Adrenal gland (tissue), 5 donors: ENCODE measurements around the gene MEI4.

Experiments
- POLR2A ChIP-seq, 2 donors: fragments of 450-650 bp; IDR thresholded peaks; one replicate each; pipeline ENCODE4 v1.6.1; 2017; ENCODE audit warnings: antibody characterized with exemption in 2 of 2, mild to moderate bottlenecking in 2 of 2, moderate library complexity in 1 of 2
- TF ChIP-seq, protein P1 (sequence below), 6 experiments: fragments of 450-650 bp in 4 of 6; fragments of 200-600 bp in 2 of 6; sonication (generic) in 1 of 6; IDR thresholded peaks; 1 replicate in 5 of 6; 2 replicates in 1 of 6; pipeline versions ENCODE4 v1.5.1 to v1.8.0; 2016 to 2021; ENCODE audit warnings: antibody characterized with exemption in 6 of 6, mild to moderate bottlenecking in 2 of 6, moderate library complexity in 1 of 6
- donor health status: DM: no; HTN: no; CAD: no.

DNA sequence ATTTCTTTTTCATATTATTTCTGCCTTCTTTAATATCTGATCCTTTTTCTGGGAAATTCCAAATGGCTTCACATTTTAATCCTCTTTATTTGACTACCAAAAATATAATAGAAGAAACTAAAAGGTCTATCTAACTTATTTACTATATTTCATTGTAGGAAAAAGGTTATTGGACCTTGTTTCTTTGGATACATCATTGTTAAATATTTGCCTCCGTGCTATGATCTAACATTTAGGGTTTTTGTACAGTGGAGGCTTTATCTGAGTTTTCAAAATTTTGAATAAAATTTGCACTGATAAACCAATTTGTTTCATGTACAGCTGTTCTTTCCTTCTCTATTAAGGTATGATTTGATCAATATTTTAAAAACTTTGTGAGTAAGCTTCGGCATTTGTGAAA, 109.5 kb downstream of the MEI4 start:
- TF ChIP-seq POLR2A (IDR thresholded peaks at IDR 0.05), result no peak
- TF ChIP-seq, protein P1, sequence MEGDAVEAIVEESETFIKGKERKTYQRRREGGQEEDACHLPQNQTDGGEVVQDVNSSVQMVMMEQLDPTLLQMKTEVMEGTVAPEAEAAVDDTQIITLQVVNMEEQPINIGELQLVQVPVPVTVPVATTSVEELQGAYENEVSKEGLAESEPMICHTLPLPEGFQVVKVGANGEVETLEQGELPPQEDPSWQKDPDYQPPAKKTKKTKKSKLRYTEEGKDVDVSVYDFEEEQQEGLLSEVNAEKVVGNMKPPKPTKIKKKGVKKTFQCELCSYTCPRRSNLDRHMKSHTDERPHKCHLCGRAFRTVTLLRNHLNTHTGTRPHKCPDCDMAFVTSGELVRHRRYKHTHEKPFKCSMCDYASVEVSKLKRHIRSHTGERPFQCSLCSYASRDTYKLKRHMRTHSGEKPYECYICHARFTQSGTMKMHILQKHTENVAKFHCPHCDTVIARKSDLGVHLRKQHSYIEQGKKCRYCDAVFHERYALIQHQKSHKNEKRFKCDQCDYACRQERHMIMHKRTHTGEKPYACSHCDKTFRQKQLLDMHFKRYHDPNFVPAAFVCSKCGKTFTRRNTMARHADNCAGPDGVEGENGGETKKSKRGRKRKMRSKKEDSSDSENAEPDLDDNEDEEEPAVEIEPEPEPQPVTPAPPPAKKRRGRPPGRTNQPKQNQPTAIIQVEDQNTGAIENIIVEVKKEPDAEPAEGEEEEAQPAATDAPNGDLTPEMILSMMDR (IDR thresholded peaks at IDR 0.05), result no peak
